Keratinocyte (primary cell): ENCODE data around the gene SAMD10. TPM values are rescaled to one million over a fixed set of nuclear protein-coding genes. Genes with fewer than 3 reads are reported as not detected.

ENCODE experiments used
- DNase-seq: peaks from one replicate; pipeline ENCODE4 v3.0.0-alpha.2; 2011; ENCODE audit warnings: low read depth, missing footprints, low spot score
- FAIRE-seq: peaks from 2 replicates; lab custom pipeline; 2011; peaks lifted over from hg19 to GRCh38; lab: Jason Lieb, UNC
- H2AFZ ChIP-seq: 2 replicates; pipeline ENCODE4 v1.6.0; 2012; ENCODE audit warnings: low read length, control low read depth, inconsistent platforms; ENCODE audit not compliant: control insufficient read depth
- H3K27ac ChIP-seq: 2 replicates; pipeline ENCODE4 v1.5.1; 2011; ENCODE audit warnings: low read length; ENCODE audit not compliant: control insufficient read depth, insufficient read depth
- H3K27me3 ChIP-seq: 3 replicates; pipeline ENCODE4 v1.6.0; 2011; ENCODE audit warnings: low read length; ENCODE audit not compliant: control insufficient read depth, insufficient read depth; ENCODE audit errors: extremely low read depth
- H3K36me3 ChIP-seq, 2 experiments: 2 replicates in 1 of 2; 3 replicates in 1 of 2; pipeline ENCODE4 v1.5.1; 2011; ENCODE audit warnings: low read length in 2 of 2, mild to moderate bottlenecking in 1 of 2; ENCODE audit not compliant: control insufficient read depth in 2 of 2, insufficient read depth in 2 of 2; ENCODE audit errors: extremely low read depth in 1 of 2
- H3K4me1 ChIP-seq: 3 replicates; pipeline ENCODE4 v1.5.1; 2011; ENCODE audit warnings: low read length; ENCODE audit not compliant: control insufficient read depth, insufficient read depth; ENCODE audit errors: extremely low read depth
- H3K4me2 ChIP-seq: 3 replicates; pipeline ENCODE4 v1.6.0; 2011; ENCODE audit warnings: low read depth, low read length; ENCODE audit not compliant: control insufficient read depth, insufficient read depth; ENCODE audit errors: extremely low read depth
- H3K4me3 ChIP-seq, 3 experiments: fragments of 200-600 bp in 1 of 3; sonication (generic) in 1 of 3; 2 replicates in 2 of 3; 3 replicates in 1 of 3; pipeline ENCODE4 v1.5.1; 2011 to 2016; ENCODE audit warnings: low read length in 3 of 3, mild to moderate bottlenecking in 3 of 3, control low read depth in 2 of 3, inconsistent platforms in 1 of 3, low read depth in 1 of 3, mixed read lengths in 1 of 3, mixed run types in 1 of 3, moderate library complexity in 1 of 3; ENCODE audit not compliant: control insufficient read depth in 2 of 3, insufficient read depth in 2 of 3; ENCODE audit errors: extremely low read depth in 1 of 3
- H3K79me2 ChIP-seq: 2 replicates; pipeline ENCODE4 v1.6.0; 2012; ENCODE audit warnings: low read length; ENCODE audit not compliant: control insufficient read depth, insufficient read depth
- H3K9ac ChIP-seq: 3 replicates; pipeline ENCODE4 v1.6.0; 2011; ENCODE audit warnings: low read length; ENCODE audit not compliant: control insufficient read depth, insufficient read depth; ENCODE audit errors: extremely low read depth
- H3K9me1 ChIP-seq: 3 replicates; pipeline ENCODE4 v1.6.0; 2011; ENCODE audit warnings: low read length; ENCODE audit not compliant: control insufficient read depth, insufficient read depth; ENCODE audit errors: extremely low read depth
- H3K9me3 ChIP-seq: 2 replicates; pipeline ENCODE4 v1.5.1; 2012; ENCODE audit warnings: low read depth, low read length; ENCODE audit not compliant: control insufficient read depth
- H4K20me1 ChIP-seq: 3 replicates; pipeline ENCODE4 v1.6.0; 2011; ENCODE audit warnings: low read length; ENCODE audit not compliant: control insufficient read depth, insufficient read depth; ENCODE audit errors: extremely low read depth
- EZH2 ChIP-seq: IDR thresholded peaks from one replicate; pipeline ENCODE4 v1.6.1; 2012; ENCODE audit warnings: inconsistent platforms, mild to moderate bottlenecking, low read length, moderate library complexity
- dilution Hi-C: fragments of 300-500 bp; cut with MboI; formaldehyde crosslinking; loops from one replicate; pipeline ENCODE4 v1.7.0; 2020; ENCODE audit warnings: low sequenced_read_pairs; ENCODE audit not compliant: extremely low pct_ligation_motif_present
- polyA plus RNA-seq, 5 experiments: library from polyadenylated mRNA; depleted of rRNA in 3 of 5; stranded (reverse) in 3 of 5; stranded (forward) in 1 of 5; unstranded in 1 of 5; fragments of >200 nt; gene quantifications; 1 replicate in 1 of 5; 2 replicates in 3 of 5; 3 replicates in 1 of 5; pipeline versions ENCODE4 v1.2.1 to v1.2.3, GENCODE V29; 2011 to 2012; ENCODE audit warnings: missing spikeins in 2 of 5, low read depth in 1 of 5, low replicate concordance in 1 of 5
- TF ChIP-seq, protein P1 (sequence below), 3 experiments: IDR thresholded peaks in 1 of 3; conservative IDR thresholded peaks in 1 of 3; optimal IDR thresholded peaks in 1 of 3; 2 replicates in 2 of 3; 3 replicates in 1 of 3; pipeline versions ENCODE3 to v1.5.1; 2011; ENCODE audit warnings: low read length in 3 of 3, mild to moderate bottlenecking in 3 of 3, moderate library complexity in 2 of 3, control low read depth in 1 of 3, inconsistent platforms in 1 of 3; ENCODE audit not compliant: insufficient read depth in 2 of 3; ENCODE audit errors: extremely low read depth in 1 of 3

SAMD10 gene
- polyA plus RNA-seq, 1 donor (not counting 4 experiments of a cell fraction or from before 2014, with no cell fraction given): 0.45 TPM

DNA sequence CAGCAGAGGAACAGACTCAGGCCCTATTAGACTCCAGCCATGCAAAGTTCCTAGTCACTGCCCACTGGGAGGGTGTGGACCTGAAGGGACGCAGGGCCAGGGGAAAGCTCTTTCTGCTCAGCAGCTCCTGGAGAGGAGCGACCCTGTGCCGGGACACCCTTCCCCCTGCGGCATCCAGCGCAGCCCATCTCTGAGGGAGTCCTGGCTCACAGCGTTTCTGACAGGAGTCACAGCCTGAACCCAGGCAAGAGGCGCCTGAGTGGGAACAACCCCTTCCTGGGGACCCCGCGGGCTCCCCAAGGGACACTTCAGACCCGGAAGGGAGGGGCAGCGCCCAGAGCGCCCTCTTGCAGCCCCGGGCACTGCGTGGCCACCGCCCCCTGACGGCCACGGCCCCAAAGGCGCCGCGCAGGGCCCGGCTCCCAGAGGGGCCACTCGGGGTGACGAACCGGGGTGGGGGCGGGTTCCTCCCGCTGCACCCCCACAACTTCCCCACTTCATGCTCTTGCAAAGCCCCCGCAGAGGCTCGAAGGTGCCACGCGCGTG is 24.1 kb downstream of the SAMD10 start:
- Histone ChIP-seq H3K79me2 (peaks cover 52% of the 10 kb centered on the region), H3K9me1 (peaks cover 3% of the 10 kb centered on the region), H3K27me3 (no peaks in the 10 kb centered on the region), H3K4me3 (peak overlapping the region; percentile 79 to 98 (median 91)), H3K9ac (peak overlapping the region; percentile 88), H3K36me3 (peaks cover 3 to 16% of the 10 kb centered on the region in 2 experiments), H2AFZ (peak overlapping the region; percentile 70), H3K27ac (peak overlapping the region; percentile 77), H3K4me1 (peaks cover 40% of the 10 kb centered on the region), H3K9me3 (no peaks in the 10 kb centered on the region), H3K4me2 (peak overlapping the region; percentile 77), H4K20me1 (peaks cover 25% of the 10 kb centered on the region)
- TF ChIP-seq EZH2: no peak
- TF ChIP-seq, protein P1, sequence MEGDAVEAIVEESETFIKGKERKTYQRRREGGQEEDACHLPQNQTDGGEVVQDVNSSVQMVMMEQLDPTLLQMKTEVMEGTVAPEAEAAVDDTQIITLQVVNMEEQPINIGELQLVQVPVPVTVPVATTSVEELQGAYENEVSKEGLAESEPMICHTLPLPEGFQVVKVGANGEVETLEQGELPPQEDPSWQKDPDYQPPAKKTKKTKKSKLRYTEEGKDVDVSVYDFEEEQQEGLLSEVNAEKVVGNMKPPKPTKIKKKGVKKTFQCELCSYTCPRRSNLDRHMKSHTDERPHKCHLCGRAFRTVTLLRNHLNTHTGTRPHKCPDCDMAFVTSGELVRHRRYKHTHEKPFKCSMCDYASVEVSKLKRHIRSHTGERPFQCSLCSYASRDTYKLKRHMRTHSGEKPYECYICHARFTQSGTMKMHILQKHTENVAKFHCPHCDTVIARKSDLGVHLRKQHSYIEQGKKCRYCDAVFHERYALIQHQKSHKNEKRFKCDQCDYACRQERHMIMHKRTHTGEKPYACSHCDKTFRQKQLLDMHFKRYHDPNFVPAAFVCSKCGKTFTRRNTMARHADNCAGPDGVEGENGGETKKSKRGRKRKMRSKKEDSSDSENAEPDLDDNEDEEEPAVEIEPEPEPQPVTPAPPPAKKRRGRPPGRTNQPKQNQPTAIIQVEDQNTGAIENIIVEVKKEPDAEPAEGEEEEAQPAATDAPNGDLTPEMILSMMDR (optimal IDR thresholded peaks at IDR 0.05 in 1 of 3, IDR thresholded peaks at IDR 0.05 in 1 of 3, conservative IDR thresholded peaks at IDR 0.05 in 1 of 3; ENCODE audit: extremely low read depth in 1 of 3, insufficient read depth in 2 of 3, low read length in 3 of 3): peak in 2 of 3 experiments; percentile 38 to 42
- no peak for FAIRE-seq
- dilution Hi-C loops: no loop called here
- DNase-seq: no peak

GRCh38 chr20:63953764-63954429 is 25.5 kb downstream of the SAMD10 start:
- Histone ChIP-seq H3K4me3 (no peak overlapping the region), H3K79me2 (peaks cover 62% of the 10 kb centered on the region), H2AFZ (no peak overlapping the region), H4K20me1 (peaks cover 39% of the 10 kb centered on the region), H3K9ac (no peak overlapping the region), H3K27me3 (no peaks in the 10 kb centered on the region), H3K9me1 (peaks cover 5% of the 10 kb centered on the region), H3K4me2 (no peak overlapping the region), H3K9me3 (no peaks in the 10 kb centered on the region), H3K27ac (no peak overlapping the region), H3K36me3 (peaks cover 3 to 7% of the 10 kb centered on the region in 2 experiments), H3K4me1 (peaks cover 53% of the 10 kb centered on the region)
- DNase-seq: no peak
- TF ChIP-seq, protein P1 (optimal IDR thresholded peaks at IDR 0.05 in 1 of 3, IDR thresholded peaks at IDR 0.05 in 1 of 3, conservative IDR thresholded peaks at IDR 0.05 in 1 of 3; ENCODE audit: extremely low read depth in 1 of 3, insufficient read depth in 2 of 3, low read length in 3 of 3): no peak
- no peak for TF ChIP-seq EZH2
- dilution Hi-C loops: no loop called here
- FAIRE-seq: no peak
